Globus pallidus (tissue), 1 donor: ENCODE results near the gene TTC7B.
"Not testable (repeated sequence)": the region's sequence is repeated elsewhere in the genome, so short reads cannot be mapped to it uniquely, and the experiment has no call there.

Experiments used
- DNase-seq: peaks from one replicate; pipeline ENCODE4 v3.0.0-alpha.2; 2015; ENCODE audit warnings: low spot score

The TTC7B gene

GRCh38 chr14:90527978-90528377 is 288.3 kb downstream of the TTC7B start:
- no peak for DNase-seq

- DNase-seq = not testable (repeated sequence)
These were observed 289.7 kb downstream of the TTC7B start for GRCh38 chr14:90526536-90526935.

- not testable (repeated sequence) for DNase-seq
These were observed 290.7 kb downstream of the TTC7B start for GRCh38 chr14:90525353-90526028.

- no peak for DNase-seq
These were observed 292.0 kb downstream of the TTC7B start for GRCh38 chr14:90523961-90524875.

- no peak for DNase-seq
These were observed 292.7 kb downstream of the TTC7B start for GRCh38 chr14:90523544-90523943.

- peak; percentile 64 for DNase-seq
These were observed 293.5 kb downstream of the TTC7B start for GRCh38 chr14:90522571-90523191.

- DNase-seq = no peak
These were observed 294.2 kb downstream of the TTC7B start for GRCh38 chr14:90521930-90522483.

- DNase-seq = no peak
These were observed 294.9 kb downstream of the TTC7B start for GRCh38 chr14:90521084-90521929.

GRCh38 chr14:90520326-90520725 is 295.9 kb downstream of the TTC7B start:
- DNase-seq = no peak

- DNase-seq = no peak
These were observed 296.8 kb downstream of the TTC7B start for GRCh38 chr14:90519262-90519920.

GRCh38 chr14:90518941-90519256 is 297.3 kb downstream of the TTC7B start:
- DNase-seq = no peak

- no peak for DNase-seq
These were observed 297.9 kb downstream of the TTC7B start for GRCh38 chr14:90518069-90518940.

- no peak for DNase-seq
These were observed 299.0 kb downstream of the TTC7B start for GRCh38 chr14:90517076-90517841.

- no peak for DNase-seq
These were observed 301.7 kb downstream of the TTC7B start for GRCh38 chr14:90514566-90514965.

- no peak for DNase-seq
These were observed 302.2 kb downstream of the TTC7B start for GRCh38 chr14:90514015-90514398.

- peak; percentile 100 for DNase-seq
These were observed 302.8 kb downstream of the TTC7B start for GRCh38 chr14:90513161-90514014.

GRCh38 chr14:90512329-90512991 is 303.8 kb downstream of the TTC7B start:
- DNase-seq = no peak

- DNase-seq = no peak
These were observed 304.4 kb downstream of the TTC7B start for GRCh38 chr14:90511795-90512328.
